NCI-H187 treated with DMSO at 0.1 percent for 48 hours (cell line): Measurements from ENCODE around the gene HES3.

Source experiments
- DNase-seq: peaks from one replicate; lab custom pipeline; 2025; lab: John Stamatoyannopoulos, UW

The HES3 gene

GRCh38 chr1:6246497-6247467 is 2.8 kb downstream of the HES3 start:
- no peak for DNase-seq

GRCh38 chr1:6247651-6248050 is 3.7 kb downstream of the HES3 start:
- no peak for DNase-seq

- DNase-seq: no peak
Observed at GRCh38 chr1:6248161-6248776, 4.3 kb downstream of the HES3 start.

- no peak for DNase-seq
Observed at GRCh38 chr1:6248932-6249738, 5.2 kb downstream of the HES3 start.

- DNase-seq: no peak
Observed at GRCh38 chr1:6249739-6250689, 6.0 kb downstream of the HES3 start.

GRCh38 chr1:6251233-6251632 is 7.3 kb downstream of the HES3 start:
- no peak for DNase-seq

- no peak for DNase-seq
Observed at GRCh38 chr1:6251681-6252373, 7.8 kb downstream of the HES3 start.

- no peak for DNase-seq
Observed at GRCh38 chr1:6252374-6252710, 8.4 kb downstream of the HES3 start.

GRCh38 chr1:6253380-6253779 is 9.4 kb downstream of the HES3 start:
- no peak for DNase-seq

- no peak for DNase-seq
Observed at GRCh38 chr1:6254691-6255090, 10.7 kb downstream of the HES3 start.

- no peak for DNase-seq
Observed at GRCh38 chr1:6256645-6257044, 12.7 kb downstream of the HES3 start.

- no peak for DNase-seq
Observed at GRCh38 chr1:6257541-6258069, 13.6 kb downstream of the HES3 start.

- no peak for DNase-seq
Observed at GRCh38 chr1:6258675-6259074, 14.7 kb downstream of the HES3 start.

- no peak for DNase-seq
Observed at GRCh38 chr1:6259491-6260362, 15.7 kb downstream of the HES3 start.

- no peak for DNase-seq
Observed at GRCh38 chr1:6260433-6260934, 16.5 kb downstream of the HES3 start.

- DNase-seq: no peak
Observed at GRCh38 chr1:6260961-6261614, 17.1 kb downstream of the HES3 start, which contains the start of gene GPR153. Gene GPR153 (minus strand): TSS chr1:6261098. CDS start chr1:6254905, 6,193 bp downstream.

- DNase-seq: no peak
Observed at GRCh38 chr1:6261615-6261995, 17.6 kb downstream of the HES3 start.

GRCh38 chr1:6262555-6263420 is 18.8 kb downstream of the HES3 start:
- DNase-seq: no peak
